HG03045 (cell line): ENCODE data around the gene SCRN2.

Experiments used
- ATAC-seq: cut with Tn5 transposase; IDR thresholded peaks from one replicate; pipeline ENCODE4 v1.9.1; 2021; ENCODE audit warnings: mild to moderate bottlenecking, moderate library complexity; ENCODE audit not compliant: unreplicated experiment

The SCRN2 gene

DNA sequence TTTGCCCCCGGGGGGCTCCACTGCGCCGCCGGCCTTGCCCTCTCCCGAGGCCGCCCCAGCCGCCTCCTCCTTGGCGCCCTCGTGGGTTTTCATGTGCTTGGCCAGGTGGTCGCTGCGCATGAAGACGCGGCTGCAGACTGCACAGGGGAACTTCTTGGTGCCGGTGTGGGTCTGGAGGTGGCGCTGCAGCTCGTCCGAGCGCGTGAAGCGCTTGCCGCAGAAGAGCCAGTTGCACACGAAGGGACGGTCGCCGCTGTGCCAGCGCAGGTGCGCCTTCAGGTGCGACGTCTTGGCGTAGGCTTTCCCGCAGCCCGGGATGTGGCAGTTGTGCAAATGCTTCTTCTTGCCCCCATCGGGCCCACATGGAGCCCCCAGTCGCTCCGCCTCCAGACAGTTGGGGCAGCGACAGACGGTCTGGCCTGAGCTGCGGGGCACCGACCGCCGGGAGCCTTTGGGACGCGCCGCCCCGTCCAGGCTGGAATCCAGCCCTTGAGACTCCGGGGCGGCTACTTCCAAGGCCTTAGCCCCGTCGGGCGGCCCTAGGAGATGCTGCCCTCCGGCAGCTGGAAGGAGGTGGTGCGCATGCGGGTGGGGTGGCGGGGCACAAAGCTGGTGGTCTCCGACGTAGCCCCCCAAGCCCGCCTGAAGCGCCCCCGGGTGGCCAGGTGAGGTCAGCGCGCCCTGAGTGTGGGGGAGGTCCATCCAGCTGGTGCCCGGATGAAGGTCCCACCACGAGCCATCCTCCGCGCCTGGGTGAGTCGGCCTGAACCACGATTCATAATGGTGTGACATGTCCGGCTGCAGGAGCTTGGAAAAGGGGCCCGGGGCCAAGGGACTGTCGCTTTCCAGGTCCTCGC lies 6.5 kb upstream of the SCRN2 start:
- no peak for ATAC-seq

DNA sequence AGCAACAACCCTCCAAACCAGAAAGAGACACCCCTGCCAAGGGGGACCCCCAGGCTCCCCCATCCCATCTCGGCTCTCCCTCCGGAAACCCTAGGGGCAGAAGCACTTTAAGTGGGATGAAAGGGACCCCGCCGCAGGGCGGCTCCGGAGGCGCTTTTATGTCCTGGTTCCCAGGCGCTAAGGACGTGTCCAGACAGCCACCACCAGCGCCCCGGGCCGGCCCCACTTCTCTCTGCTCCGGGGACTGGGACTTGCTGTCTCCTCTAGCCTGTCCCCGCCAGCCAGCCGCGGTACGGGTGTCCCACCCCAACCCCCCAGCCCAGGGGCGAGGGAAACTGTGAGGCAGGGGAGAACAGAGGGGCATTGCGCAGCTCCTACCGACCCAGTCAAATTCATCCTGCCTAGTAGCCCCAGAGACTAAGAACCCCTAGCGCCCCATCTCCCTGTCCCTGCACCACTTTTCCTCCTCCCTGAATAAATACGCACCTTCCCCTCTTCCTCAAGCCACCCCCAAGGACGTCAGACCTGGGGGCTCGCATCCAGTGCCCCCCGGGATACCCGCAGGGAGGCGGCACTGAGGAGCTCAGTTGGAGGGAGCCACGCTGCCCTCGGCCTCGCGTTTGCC lies 5.8 kb upstream of the SCRN2 start:
- no peak for ATAC-seq

DNA sequence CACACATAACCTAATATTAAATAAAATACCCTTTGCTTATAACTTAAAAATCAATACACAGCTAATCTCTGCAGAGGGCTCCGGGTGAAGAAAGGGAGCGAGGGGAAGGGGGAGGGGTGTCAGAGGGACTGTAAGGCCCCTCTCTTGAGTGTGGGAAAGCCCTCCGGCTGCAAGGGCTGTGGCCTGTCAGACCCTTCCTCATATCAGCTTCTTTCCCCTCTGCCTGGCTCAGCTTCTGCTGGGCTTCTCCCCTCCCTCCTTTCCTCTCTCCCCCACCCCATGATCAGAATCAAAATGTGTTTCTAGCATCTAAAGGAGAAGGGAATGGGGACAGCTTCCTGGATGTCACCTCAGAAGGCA lies 4.6 kb upstream of the SCRN2 start:
- no peak for ATAC-seq

DNA sequence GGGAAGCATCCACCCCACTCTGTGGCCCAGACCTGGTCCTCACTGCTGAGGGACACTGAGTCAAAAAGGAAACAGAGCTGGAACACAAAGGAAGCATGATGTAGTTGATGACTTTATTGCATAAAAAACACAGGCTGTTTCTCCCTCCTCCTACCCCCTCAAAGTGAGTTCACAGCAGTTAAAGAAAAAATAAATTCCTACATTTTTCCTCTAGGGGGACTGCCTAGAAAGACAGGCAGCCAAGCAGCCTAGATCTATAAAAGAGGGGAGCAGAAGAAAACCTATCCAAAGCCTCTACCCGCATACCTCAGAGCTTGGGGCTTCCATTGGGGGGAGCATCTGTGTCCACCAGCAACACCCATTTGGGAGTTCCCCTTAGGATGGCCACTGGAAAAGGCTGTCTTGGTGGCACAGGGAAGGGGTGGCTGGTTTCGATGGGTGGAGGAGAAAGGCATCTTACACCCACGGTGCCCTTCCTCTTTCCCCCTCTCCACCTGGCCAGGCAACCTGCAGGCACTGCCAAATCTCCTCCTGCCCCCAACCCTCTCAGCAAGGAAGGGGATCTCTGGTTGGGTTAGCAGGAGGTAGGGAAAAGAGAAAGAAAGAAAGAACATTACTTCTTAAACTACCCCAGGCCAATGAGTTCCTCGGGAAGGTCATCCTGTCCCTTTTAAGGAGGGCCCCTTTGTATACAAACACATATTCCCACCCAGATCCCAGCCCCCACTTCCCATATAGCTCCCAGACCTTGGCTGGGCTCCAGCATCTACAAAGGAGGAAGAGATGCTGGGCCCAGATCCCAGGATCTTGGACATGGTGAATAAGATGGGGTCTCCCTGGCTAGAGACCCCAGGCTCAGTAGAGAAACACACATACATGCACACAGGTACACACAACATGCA lies 4.0 kb upstream of the SCRN2 start:
- no peak for ATAC-seq

DNA sequence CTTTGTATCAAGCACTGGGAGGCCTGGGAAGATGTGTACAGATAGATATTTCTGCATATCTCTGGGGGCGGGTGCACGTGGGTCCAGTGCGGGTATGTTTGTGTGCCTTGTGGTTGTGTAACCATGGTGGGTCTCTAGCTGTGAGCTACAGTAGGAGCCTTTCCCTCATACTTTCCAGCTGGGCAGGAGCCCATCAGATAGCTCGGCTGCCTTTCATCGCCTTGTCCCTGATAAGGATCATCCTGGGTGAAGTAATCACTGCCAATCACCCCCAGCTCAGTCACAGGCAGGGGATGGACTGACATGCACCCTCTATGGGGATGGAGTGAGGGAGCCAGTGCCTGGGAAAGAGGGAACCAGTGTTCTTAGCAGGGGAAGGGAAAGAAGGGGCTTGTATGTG lies 3.2 kb upstream of the SCRN2 start:
- no peak for ATAC-seq

DNA sequence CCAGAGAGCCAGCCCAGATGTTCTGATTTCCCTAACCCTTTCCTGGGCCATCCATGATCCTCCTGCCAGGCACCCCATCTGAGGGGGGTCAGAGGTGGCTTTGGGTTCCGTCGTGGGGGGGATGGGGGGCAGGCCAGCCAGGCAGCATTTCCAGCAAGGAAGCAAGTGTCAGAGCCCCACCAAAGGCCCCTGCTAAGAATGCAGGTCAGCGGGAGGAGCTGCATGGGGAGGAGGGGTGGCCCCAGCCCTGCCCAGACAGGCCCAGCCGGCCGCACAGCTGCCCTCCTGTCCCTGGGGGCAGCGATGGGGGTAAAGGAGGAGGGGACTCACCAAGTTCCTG lies 2.3 kb upstream of the SCRN2 start:
- no peak for ATAC-seq

DNA sequence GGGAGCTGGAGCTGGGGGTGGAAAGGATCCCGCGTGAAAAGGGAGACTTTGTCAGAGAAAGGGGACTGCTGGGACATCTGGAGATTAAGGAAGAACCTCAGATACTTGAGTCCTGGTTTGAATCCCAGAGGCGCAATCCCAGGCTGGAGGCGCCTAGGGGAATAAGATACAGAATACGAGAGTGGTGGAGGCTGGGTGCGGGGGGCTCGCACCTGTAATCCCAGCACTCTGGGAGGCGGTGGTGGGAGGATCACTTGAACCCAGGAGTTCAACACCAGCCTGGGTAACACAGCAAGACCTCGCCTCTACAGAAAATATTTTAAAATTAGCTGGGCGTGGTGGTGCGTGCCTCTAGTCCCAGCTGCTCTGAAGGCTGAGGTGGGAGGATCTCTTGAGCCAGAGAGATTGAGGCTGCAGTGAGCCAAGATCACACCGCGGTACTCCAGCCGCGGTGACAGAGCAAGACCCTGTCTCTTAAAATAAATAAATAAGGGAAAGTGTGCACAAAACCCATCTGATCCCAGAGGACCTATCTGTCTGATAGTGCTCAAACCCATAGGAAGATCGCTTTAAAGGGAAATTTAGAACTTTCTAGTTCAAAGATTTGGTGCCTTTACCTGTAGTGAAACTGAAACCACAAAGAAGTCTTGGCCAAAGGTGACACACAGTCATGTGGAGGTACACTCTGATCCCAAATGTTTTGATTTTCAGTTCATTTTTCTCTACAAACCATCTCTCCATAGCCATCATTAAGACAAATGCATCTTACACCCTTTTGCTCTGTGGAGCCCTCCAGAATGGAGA lies 617 bp upstream of the SCRN2 start:
- no peak for ATAC-seq

DNA sequence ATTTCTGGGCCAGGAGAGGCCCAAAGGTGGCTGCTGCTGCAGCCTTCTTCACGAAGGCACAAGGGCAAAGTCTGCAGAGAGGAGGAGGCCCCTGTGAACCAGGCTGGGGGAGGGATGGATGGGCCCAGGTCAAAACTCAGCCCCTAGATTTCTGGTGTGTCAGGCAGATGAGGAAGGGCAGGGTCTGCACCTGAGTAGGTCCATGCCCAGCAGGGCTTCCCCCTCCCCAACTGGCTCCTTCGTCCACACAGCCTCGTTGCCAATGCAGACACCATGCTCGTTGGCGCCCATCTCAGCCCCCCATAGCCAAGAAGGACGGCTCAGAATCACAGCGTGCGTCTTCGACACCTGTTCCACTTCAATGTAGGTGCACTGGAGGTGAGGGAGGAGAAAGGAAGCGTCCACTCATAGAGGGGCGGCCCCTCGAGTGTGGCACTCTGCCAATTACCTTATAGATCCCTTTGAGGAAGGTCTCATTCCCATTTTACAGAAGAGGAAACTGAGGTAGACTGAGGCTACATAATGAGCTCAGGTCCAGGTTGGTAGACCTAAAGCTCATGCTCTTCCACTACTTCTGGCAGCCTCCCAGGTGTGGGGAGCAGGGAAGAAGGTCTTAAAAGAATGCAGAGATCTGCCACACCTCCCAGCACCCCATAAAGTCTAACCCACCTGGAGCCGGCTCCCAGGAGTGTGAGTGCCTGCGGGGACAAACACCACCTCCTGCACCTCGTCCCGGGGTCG lies 902 bp downstream of the SCRN2 start:
- no peak for ATAC-seq

DNA sequence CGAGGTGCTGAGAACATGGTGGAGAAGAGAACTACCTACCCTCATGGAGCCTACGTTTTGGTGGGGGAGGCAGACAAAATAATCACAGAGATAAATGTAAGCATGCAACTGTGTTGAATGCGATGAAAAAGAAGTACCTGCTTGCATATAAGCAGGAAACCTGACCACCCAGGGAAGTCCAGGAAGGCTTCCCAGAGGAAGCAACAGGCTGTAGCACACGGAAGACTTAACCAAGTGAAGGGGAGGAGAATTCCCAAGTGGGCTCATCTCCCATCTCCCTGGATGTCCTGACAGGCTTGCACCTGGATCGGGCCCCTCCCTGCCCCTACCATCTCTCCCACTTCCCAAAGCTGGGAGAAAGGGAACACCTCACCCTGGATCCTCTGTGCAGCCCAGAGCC lies 2.0 kb downstream of the SCRN2 start:
- ATAC-seq: no peak

DNA sequence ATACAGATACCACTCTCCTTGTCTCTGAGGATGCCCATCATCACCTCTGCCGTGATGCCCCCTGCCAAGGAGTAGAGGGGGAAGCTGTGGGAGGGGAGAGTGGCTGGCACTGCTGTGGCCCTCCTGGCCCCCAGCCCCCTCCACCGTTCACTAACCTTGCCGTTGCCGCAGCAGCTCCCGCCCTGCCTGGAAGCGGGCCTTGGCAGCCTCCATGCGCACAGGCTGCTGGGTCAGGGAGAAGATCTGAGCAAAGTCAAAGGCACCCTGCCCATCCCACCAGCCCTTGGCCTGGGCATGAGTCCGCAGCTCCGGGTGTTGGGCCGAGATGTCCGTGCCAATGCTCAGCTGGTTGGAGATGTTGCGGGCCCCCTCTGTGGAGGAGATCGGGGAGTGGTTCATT lies 2.4 kb downstream of the SCRN2 start:
- no peak for ATAC-seq

DNA sequence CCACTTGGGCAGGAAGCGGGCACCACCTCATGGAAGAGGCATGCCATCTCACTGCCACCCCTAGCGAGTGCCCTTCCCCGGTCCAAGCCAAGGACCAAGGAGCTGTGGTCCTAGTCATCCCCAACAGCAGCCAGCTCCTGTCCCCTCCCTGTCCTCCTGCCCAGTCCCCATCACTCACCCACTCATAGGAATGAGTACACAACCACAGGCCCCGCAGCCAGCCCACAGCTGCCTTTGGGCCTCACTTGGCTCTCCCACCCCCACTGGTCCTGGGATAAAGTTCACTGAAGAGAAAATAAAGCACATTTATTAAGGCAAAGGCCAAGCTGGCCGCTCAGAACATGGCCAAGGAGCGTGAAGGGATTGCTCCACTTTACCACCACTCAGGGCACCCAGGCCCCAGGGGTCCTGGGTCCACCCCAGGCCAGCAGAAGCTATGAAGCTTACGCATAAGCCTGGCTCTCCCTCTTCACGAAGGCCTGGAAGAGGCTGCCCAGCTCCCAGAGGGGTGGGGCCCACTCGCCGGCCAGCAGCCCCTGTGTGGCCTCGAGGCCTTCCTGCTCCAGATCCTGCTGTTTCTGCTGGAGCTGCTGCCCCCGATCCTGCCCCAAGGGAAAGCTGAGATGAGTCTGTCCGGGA lies 3.6 kb downstream of the SCRN2 start:
- ATAC-seq: no peak

DNA sequence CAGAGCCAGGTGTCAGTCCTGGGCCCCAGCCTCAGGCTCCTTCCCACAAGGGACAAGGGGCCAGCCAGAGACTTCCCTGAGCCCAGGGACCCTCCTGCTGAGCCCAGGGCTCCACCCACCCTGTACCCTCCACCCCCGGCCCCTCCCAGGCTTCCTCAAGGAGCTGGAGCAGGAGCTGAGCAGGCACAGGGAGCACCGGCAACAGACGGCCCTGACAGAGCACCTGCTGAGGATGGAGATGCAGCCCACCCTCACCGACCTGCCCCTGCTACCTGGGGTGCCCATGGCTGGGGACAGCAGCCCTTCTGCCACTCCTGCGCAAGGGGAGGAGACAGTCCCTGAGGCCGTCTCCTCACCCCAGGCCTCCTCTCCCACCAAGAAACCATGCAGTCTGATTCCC lies 4.5 kb downstream of the SCRN2 start:
- no peak for ATAC-seq

DNA sequence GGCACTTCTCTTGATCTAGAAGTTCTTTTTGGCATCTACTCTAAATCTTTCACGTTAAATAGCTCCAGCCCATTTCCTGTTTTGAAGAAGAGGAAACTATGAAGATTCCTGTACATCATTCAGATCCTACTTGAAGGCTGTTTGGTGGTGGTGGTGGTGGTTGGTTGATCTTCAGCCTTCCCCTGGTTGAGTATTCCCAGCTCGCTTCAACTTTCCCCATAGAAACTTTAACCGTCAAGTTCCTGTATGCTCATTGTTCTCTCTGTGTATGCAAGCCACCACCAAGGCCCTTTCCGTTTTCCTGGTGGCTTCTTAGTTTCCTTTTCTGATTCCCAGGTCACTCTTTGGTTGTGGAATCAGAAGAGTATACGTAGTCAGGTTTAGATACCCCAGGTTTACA lies 6.3 kb downstream of the SCRN2 start:
- no peak for ATAC-seq

DNA sequence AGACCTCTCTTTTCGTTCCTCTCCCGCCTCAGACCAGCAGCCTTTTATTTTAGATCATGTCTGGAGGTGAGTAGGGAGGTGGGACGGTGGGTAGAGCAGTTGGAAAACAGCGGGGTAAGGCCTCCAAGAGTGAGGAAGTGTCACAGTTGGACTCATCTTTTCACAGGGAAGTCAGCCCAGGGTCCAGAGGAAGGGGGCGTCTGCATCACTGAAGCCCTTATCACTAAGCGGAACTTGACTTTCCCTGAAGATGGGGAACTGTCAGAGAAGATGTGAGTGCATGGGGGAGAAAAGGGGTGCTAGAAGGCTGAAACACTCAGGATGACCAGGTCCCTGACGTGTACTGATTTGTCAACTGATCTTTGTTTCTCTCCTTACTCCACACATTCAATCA lies 9.1 kb downstream of the SCRN2 start:
- no peak for ATAC-seq

DNA sequence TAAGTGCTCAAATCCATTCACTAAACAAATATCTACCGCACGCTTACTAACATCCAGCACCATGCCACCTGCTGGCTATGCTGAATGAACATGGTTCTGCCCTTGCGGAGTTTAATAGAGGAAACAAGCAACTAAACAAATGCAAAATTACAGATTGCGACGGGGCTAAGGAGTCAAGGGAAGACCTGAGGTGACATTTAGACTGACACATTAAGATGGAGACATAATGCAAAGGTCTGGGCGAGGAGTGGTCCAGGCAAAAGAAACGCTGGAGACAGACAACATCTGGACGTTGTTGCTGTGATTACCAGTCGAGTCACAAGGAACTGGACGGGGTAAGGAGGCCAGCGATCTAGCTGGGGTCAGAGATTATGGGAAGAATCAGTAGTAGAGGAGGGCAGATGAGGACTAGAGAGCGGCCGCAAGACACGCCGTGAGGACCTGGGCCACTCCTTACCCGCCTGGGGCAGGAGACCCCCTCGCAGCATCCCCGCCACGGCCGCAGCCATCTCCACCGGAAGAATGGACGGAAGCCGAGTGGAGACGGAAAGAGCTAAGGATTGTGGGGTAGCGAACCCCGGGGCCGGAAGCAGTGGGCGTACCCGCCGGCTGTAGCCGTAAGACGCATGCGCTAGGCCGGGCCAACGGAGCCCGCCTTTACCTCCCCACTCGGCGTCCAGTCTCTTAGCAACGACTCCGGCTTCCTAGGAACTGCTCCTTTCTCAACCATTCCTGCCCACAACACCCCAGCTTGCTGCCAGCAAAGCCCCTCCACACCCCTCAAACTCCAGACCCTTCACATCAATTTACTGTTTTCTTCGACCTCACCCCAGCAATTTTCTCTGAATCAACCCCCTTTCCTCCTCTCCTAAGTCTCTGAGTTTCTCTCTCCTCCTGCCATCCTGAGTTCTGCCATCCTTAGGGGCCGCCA lies 9.8 kb downstream of the SCRN2 start, which contains the start of the genes LRRC46 and MRPL10:
TSS of gene LRRC46 (plus strand) at position 668 of the 931 bp plus-strand sequence. CDS start 320 bp downstream, outside the sequence.
TSS of gene MRPL10 (minus strand) at position 539 of the 931 bp plus-strand sequence. CDS start at position 509, 30 bp downstream.
- peak; percentile 84 for ATAC-seq

DNA sequence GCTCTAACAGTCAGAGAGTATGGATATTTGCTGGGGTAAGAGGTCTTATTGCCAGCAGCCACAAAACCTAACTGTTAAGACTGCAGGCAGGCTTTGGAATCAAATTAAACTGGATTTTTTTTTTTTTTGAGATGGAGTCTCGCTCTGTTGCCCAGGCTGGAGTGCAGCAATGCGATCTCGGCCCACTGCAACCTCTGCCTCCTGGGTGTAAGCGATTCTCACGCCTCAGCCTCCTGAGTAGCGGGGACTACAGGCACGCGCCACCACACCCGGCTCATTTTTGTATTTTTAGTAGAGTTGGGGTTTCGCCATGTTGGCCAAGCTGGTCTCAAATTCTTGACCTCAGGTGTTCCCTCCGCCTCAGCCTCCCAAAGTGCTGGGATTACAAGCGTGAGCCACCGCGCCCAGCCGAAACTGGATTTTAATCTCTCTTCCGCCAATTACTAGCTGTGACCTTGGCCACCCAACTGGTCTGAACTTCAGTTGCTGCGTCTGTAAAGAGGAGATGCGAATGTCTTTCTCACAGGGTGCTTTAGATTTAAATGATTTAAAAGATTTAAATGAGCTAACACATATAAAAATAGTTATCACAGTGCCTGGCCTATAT lies 10.6 kb downstream of the SCRN2 start:
- no peak for ATAC-seq

DNA sequence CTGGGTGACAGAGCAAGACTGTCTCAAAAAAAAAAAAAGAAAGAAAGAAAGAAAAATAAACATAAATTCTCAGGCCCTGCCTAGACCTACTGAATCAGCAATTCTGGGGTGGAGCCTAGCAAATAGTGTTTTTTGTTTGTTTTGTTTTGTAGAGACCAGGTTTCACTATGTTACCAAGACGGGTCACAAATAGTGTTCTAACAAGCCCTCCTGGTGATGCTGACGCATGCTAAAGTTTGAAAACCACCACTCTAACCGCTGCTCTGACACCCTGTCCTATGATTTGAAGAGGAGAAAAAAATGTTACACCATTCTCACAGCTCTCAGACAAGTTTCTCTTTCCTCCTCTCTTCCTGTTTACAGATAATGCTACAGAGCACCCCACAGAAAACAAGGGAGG lies 11.2 kb downstream of the SCRN2 start:
- ATAC-seq: no peak

DNA sequence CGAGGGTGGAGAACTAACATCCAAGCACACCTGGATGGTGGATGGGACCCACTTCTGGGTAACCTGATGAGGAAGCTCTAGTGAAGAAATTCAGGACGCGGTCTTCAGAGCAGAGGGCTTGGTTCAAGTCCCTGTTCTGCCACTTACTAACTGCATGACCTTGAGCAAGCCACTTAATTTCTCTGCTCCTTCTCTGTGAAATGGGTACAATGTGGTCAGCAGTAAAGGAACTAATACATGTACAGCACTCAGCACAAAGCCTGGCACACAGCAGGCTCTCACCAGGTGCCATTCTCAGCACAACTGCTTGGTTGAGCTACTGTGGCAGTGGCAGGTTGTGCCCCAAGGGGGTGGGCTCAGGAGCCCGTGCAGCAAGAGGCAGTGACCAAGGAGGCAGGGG lies 17.6 kb downstream of the SCRN2 start:
- ATAC-seq: no peak
